ENCODE measurements around the gene SCAMP2. TPM values are rescaled to one million over a fixed set of nuclear protein-coding genes. Genes with fewer than 3 reads are reported as not detected.
"Not testable (repeated sequence)": the region's sequence is repeated elsewhere in the genome, so short reads cannot be mapped to it uniquely, and the experiment has no call there.

SCAMP2 gene
- total and polyA plus RNA-seq, 4 donors: 21.7 to 42.5 (median 29.1) TPM

DNA sequence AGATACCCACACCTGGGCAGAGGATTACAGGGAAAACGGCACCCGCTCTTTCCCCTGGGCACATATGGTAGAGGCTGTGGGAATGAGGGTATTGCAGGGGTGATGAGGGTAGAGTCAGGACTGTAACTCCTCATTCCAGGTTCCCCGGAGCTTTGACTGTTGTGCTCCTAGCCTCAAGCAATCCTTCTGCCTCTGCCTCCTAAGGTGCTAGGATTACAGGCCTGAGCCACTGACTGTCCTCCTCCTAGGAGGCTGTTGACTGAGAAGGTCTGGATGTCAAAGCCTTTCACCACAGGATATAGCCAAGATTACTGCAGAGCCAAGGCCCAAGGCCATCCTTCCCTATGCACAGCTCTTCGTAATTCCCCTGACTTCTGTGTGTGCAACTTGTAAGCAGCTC is 15.6 kb upstream of the SCAMP2 start:
- no peak overlapping the region for H3K27ac ChIP-seq (ENCODE audit: low read depth in 1 of 2, low read length in 2 of 2)
- WGBS: 92% methylated on average over 4 of the region's 4 CpGs
- peaks cover 7 to 30% (median 21%) of the 10 kb centered on the region in 4 donors for H3K4me1 ChIP-seq (ENCODE audit: control insufficient read depth in 4 of 4, insufficient read depth in 4 of 4, low read length in 3 of 4)
- no peak overlapping the region for H3K4me3 ChIP-seq (ENCODE audit: low read depth in 1 of 3, low read length in 3 of 3)
- no peaks in the 10 kb centered on the region for H3K9me3 ChIP-seq (ENCODE audit: control insufficient read depth in 4 of 4, low read length in 3 of 4)
- H3K36me3 ChIP-seq (ENCODE audit: control insufficient read depth in 4 of 4, insufficient read depth in 3 of 4, low read depth in 1 of 4, low read length in 3 of 4): peaks cover 0 to 6% (median 4%) of the 10 kb centered on the region in 4 donors
- DNase-seq (ENCODE audit: low spot score): no peak
- no peaks in the 10 kb centered on the region for H3K27me3 ChIP-seq (ENCODE audit: control insufficient read depth in 4 of 4, insufficient read depth in 4 of 4, low read length in 3 of 4)
- H3K9ac ChIP-seq (ENCODE audit: low read depth in 1 of 2, low read length in 2 of 2): no peak overlapping the region
- TF ChIP-seq, protein P1, sequence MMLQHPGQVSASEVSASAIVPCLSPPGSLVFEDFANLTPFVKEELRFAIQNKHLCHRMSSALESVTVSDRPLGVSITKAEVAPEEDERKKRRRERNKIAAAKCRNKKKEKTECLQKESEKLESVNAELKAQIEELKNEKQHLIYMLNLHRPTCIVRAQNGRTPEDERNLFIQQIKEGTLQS (IDR thresholded peaks at IDR 0.05): no peak

DNA sequence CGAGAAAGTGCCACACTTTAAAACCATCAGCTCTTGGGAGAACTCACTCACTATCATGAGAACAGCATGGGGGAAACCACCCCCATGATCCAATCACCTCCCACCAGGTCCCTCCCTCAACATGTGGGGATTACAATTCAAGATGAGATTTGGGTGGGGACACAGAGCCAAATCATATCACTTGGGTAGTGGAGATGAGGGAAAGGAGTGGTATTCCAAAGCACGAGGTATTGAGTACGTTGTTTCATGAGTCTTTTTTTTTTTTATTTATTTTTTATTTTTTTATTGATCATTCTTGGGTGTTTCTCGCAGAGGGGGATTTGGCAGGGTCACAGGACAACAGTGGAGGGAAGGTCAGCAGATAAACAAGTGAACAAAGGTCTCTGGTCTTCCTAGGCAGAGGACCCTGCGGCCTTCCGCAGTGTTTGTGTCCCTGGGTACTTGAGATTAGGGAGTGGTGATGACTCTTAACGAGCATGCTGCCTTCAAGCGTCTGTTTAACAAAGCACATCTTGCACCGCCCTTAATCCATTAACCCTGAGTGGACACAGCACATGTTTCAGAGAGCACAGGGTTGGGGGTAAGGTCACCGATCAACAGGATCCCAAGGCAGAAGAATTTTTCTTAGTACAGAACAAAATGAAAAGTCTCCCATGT is 14.5 kb upstream of the SCAMP2 start:
- 75% methylated on average over 10 of the region's 10 CpGs for WGBS

GRCh38 chr15:74885461-74885860 is 12.3 kb upstream of the SCAMP2 start:
- no peaks in the 10 kb centered on the region for H3K36me3 ChIP-seq (ENCODE audit: control insufficient read depth in 4 of 4, insufficient read depth in 3 of 4, low read depth in 1 of 4, low read length in 3 of 4)
- H3K27me3 ChIP-seq (ENCODE audit: control insufficient read depth in 4 of 4, insufficient read depth in 4 of 4, low read length in 3 of 4): no peaks in the 10 kb centered on the region
- peaks cover 0 to 3% (median under 1%) of the 10 kb centered on the region in 4 donors for H3K9me3 ChIP-seq (ENCODE audit: control insufficient read depth in 4 of 4, low read length in 3 of 4)
- no peak overlapping the region for H3K27ac ChIP-seq (ENCODE audit: low read depth in 1 of 2, low read length in 2 of 2)
- TF ChIP-seq GABPA (IDR thresholded peaks at IDR 0.05 in 1 of 2, conservative IDR thresholded peaks at IDR 0.05 in 1 of 2): no peak
- TF ChIP-seq, protein P1 (IDR thresholded peaks at IDR 0.05): no peak
- TF ChIP-seq CTCF (IDR thresholded peaks at IDR 0.05; ENCODE audit: low read depth, low read length, missing input control): no peak
- no peak for TF ChIP-seq JUND (IDR thresholded peaks at IDR 0.05)
- TF ChIP-seq, protein P2, sequence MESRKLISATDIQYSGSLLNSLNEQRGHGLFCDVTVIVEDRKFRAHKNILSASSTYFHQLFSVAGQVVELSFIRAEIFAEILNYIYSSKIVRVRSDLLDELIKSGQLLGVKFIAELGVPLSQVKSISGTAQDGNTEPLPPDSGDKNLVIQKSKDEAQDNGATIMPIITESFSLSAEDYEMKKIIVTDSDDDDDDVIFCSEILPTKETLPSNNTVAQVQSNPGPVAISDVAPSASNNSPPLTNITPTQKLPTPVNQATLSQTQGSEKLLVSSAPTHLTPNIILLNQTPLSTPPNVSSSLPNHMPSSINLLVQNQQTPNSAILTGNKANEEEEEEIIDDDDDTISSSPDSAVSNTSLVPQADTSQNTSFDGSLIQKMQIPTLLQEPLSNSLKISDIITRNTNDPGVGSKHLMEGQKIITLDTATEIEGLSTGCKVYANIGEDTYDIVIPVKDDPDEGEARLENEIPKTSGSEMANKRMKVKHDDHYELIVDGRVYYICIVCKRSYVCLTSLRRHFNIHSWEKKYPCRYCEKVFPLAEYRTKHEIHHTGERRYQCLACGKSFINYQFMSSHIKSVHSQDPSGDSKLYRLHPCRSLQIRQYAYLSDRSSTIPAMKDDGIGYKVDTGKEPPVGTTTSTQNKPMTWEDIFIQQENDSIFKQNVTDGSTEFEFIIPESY (IDR thresholded peaks at IDR 0.05): no peak
- TF ChIP-seq RXRA (IDR thresholded peaks at IDR 0.05): no peak
- TF ChIP-seq YY1 (IDR thresholded peaks at IDR 0.05): no peak
- no peak for TF ChIP-seq HNF4A (conservative IDR thresholded peaks at IDR 0.05)
- no peak for TF ChIP-seq RAD21 (IDR thresholded peaks at IDR 0.05)
- no peak for TF ChIP-seq MAX (IDR thresholded peaks at IDR 0.05)
- no peak for TF ChIP-seq EGR1 (IDR thresholded peaks at IDR 0.05; ENCODE audit: low read depth in 2 of 2)
- no peak for TF ChIP-seq SP1 (IDR thresholded peaks at IDR 0.05)
- no peak for TF ChIP-seq TAF1 (conservative IDR thresholded peaks at IDR 0.05)
- TF ChIP-seq FOXA2 (IDR thresholded peaks at IDR 0.05): no peak
- TF ChIP-seq HNF4G (IDR thresholded peaks at IDR 0.05): no peak
- TF ChIP-seq FOXA1 (IDR thresholded peaks at IDR 0.05): no peak
- TF ChIP-seq, protein P3, sequence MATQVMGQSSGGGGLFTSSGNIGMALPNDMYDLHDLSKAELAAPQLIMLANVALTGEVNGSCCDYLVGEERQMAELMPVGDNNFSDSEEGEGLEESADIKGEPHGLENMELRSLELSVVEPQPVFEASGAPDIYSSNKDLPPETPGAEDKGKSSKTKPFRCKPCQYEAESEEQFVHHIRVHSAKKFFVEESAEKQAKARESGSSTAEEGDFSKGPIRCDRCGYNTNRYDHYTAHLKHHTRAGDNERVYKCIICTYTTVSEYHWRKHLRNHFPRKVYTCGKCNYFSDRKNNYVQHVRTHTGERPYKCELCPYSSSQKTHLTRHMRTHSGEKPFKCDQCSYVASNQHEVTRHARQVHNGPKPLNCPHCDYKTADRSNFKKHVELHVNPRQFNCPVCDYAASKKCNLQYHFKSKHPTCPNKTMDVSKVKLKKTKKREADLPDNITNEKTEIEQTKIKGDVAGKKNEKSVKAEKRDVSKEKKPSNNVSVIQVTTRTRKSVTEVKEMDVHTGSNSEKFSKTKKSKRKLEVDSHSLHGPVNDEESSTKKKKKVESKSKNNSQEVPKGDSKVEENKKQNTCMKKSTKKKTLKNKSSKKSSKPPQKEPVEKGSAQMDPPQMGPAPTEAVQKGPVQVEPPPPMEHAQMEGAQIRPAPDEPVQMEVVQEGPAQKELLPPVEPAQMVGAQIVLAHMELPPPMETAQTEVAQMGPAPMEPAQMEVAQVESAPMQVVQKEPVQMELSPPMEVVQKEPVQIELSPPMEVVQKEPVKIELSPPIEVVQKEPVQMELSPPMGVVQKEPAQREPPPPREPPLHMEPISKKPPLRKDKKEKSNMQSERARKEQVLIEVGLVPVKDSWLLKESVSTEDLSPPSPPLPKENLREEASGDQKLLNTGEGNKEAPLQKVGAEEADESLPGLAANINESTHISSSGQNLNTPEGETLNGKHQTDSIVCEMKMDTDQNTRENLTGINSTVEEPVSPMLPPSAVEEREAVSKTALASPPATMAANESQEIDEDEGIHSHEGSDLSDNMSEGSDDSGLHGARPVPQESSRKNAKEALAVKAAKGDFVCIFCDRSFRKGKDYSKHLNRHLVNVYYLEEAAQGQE (IDR thresholded peaks at IDR 0.05): no peak
- TF ChIP-seq NR2F2 (IDR thresholded peaks at IDR 0.05): no peak
- peaks cover 0 to 8% (median 4%) of the 10 kb centered on the region in 4 donors for H3K4me1 ChIP-seq (ENCODE audit: control insufficient read depth in 4 of 4, insufficient read depth in 4 of 4, low read length in 3 of 4)
- DNase-seq (ENCODE audit: low spot score): no peak
- no peak overlapping the region for H3K4me3 ChIP-seq (ENCODE audit: low read depth in 1 of 3, low read length in 3 of 3)
- H3K9ac ChIP-seq (ENCODE audit: low read depth in 1 of 2, low read length in 2 of 2): no peak overlapping the region
- WGBS: 92% methylated on average over 5 of the region's 5 CpGs

More for the DNA sequence above, 14.5 kb upstream of the SCAMP2 start:
- not testable (repeated sequence) for H3K9me3 ChIP-seq (ENCODE audit: control insufficient read depth in 4 of 4, low read length in 3 of 4); H3K9ac ChIP-seq (ENCODE audit: low read depth in 1 of 2, low read length in 2 of 2); H3K4me3 ChIP-seq (ENCODE audit: low read depth in 1 of 3, low read length in 3 of 3); DNase-seq (ENCODE audit: low spot score); H3K27me3 ChIP-seq (ENCODE audit: control insufficient read depth in 4 of 4, insufficient read depth in 4 of 4, low read length in 3 of 4); H3K27ac ChIP-seq (ENCODE audit: low read depth in 1 of 2, low read length in 2 of 2); H3K36me3 ChIP-seq (ENCODE audit: control insufficient read depth in 4 of 4, insufficient read depth in 3 of 4, low read depth in 1 of 4, low read length in 3 of 4)
- peaks cover 7 to 28% (median 20%) of the 10 kb centered on the region in 4 donors for H3K4me1 ChIP-seq (ENCODE audit: control insufficient read depth in 4 of 4, insufficient read depth in 4 of 4, low read length in 3 of 4)

Data from liver (tissue), 9 donors.